ENCODE data around the gene DENND4C.

Gene DENND4C

GRCh38 chr9:19230355-19231125 lies at the start of gene DENND4C:
DENND4C (plus strand) TSS chr9:19230693; CDS start chr9:19276175, 45,482 bp downstream.
- Histone ChIP-seq H3K27me3 (ENCODE audit: control insufficient read depth in 1 of 2, insufficient read depth in 2 of 2, low read length in 2 of 2) (no peaks in the 10 kb centered on the region), H3K4me3 (ENCODE audit: low read depth in 1 of 2, low read length in 2 of 2) (peak within 1 kb of the TSS; percentile 82 to 87), H3K9ac (ENCODE audit: low read depth in 1 of 2, low read length in 2 of 2) (peak within 1 kb of the TSS; percentile 79 to 83), H3K4me1 (ENCODE audit: control insufficient read depth in 1 of 2, insufficient read depth in 2 of 2, low read length in 2 of 2) (peaks cover 11 to 18% of the 10 kb centered on the region in 2 donors), H3K9me3 (ENCODE audit: control insufficient read depth in 1 of 2, low read length in 2 of 2) (no peaks in the 10 kb centered on the region), H3K36me3 (ENCODE audit: control insufficient read depth in 1 of 2, insufficient read depth in 2 of 2, low read length in 2 of 2) (no peaks in the 10 kb centered on the region), H3K27ac (ENCODE audit: low read depth, low read length) (peak within 1 kb of the TSS; percentile 95)

- no peaks in the 10 kb centered on the region for H3K9me3 ChIP-seq (ENCODE audit: control insufficient read depth in 1 of 2, low read length in 2 of 2)
- no peak overlapping the region for H3K27ac ChIP-seq (ENCODE audit: low read depth, low read length)
- H3K4me1 ChIP-seq (ENCODE audit: control insufficient read depth in 1 of 2, insufficient read depth in 2 of 2, low read length in 2 of 2) = peaks cover 22 to 25% of the 10 kb centered on the region in 2 donors
- H3K4me3 ChIP-seq (ENCODE audit: low read depth in 1 of 2, low read length in 2 of 2) = no peak overlapping the region
- no peak overlapping the region for H3K9ac ChIP-seq (ENCODE audit: low read depth in 1 of 2, low read length in 2 of 2)
- H3K36me3 ChIP-seq (ENCODE audit: control insufficient read depth in 1 of 2, insufficient read depth in 2 of 2, low read length in 2 of 2) = no peaks in the 10 kb centered on the region
- no peaks in the 10 kb centered on the region for H3K27me3 ChIP-seq (ENCODE audit: control insufficient read depth in 1 of 2, insufficient read depth in 2 of 2, low read length in 2 of 2)
Observed at GRCh38 chr9:19180991-19181390, 49.5 kb upstream of the DENND4C start.

GRCh38 chr9:19181561-19181960 lies 48.9 kb upstream of the DENND4C start:
- H3K27ac ChIP-seq (ENCODE audit: low read depth, low read length) = no peak overlapping the region
- H3K36me3 ChIP-seq (ENCODE audit: control insufficient read depth in 1 of 2, insufficient read depth in 2 of 2, low read length in 2 of 2) = no peaks in the 10 kb centered on the region
- H3K4me3 ChIP-seq (ENCODE audit: low read depth in 1 of 2, low read length in 2 of 2) = no peak overlapping the region
- peaks cover 22 to 25% of the 10 kb centered on the region in 2 donors for H3K4me1 ChIP-seq (ENCODE audit: control insufficient read depth in 1 of 2, insufficient read depth in 2 of 2, low read length in 2 of 2)
- no peaks in the 10 kb centered on the region for H3K27me3 ChIP-seq (ENCODE audit: control insufficient read depth in 1 of 2, insufficient read depth in 2 of 2, low read length in 2 of 2)
- H3K9ac ChIP-seq (ENCODE audit: low read depth in 1 of 2, low read length in 2 of 2) = no peak overlapping the region
- H3K9me3 ChIP-seq (ENCODE audit: control insufficient read depth in 1 of 2, low read length in 2 of 2) = no peaks in the 10 kb centered on the region

- peaks cover 22 to 25% of the 10 kb centered on the region in 2 donors for H3K4me1 ChIP-seq (ENCODE audit: control insufficient read depth in 1 of 2, insufficient read depth in 2 of 2, low read length in 2 of 2)
- H3K27me3 ChIP-seq (ENCODE audit: control insufficient read depth in 1 of 2, insufficient read depth in 2 of 2, low read length in 2 of 2) = no peaks in the 10 kb centered on the region
- H3K4me3 ChIP-seq (ENCODE audit: low read depth in 1 of 2, low read length in 2 of 2) = no peak overlapping the region
- H3K9me3 ChIP-seq (ENCODE audit: control insufficient read depth in 1 of 2, low read length in 2 of 2) = no peaks in the 10 kb centered on the region
- no peaks in the 10 kb centered on the region for H3K36me3 ChIP-seq (ENCODE audit: control insufficient read depth in 1 of 2, insufficient read depth in 2 of 2, low read length in 2 of 2)
- peak overlapping the region in 1 of 2 donors; percentile 8 for H3K9ac ChIP-seq (ENCODE audit: low read depth in 1 of 2, low read length in 2 of 2)
- H3K27ac ChIP-seq (ENCODE audit: low read depth, low read length) = peak overlapping the region; percentile 60
Observed at GRCh38 chr9:19184144-19184917, 46.2 kb upstream of the DENND4C start.

GRCh38 chr9:19185191-19185590 lies 45.3 kb upstream of the DENND4C start:
- no peaks in the 10 kb centered on the region for H3K27me3 ChIP-seq (ENCODE audit: control insufficient read depth in 1 of 2, insufficient read depth in 2 of 2, low read length in 2 of 2)
- no peaks in the 10 kb centered on the region for H3K36me3 ChIP-seq (ENCODE audit: control insufficient read depth in 1 of 2, insufficient read depth in 2 of 2, low read length in 2 of 2)
- H3K9me3 ChIP-seq (ENCODE audit: control insufficient read depth in 1 of 2, low read length in 2 of 2) = no peaks in the 10 kb centered on the region
- peaks cover 22 to 25% of the 10 kb centered on the region in 2 donors for H3K4me1 ChIP-seq (ENCODE audit: control insufficient read depth in 1 of 2, insufficient read depth in 2 of 2, low read length in 2 of 2)
- no peak overlapping the region for H3K9ac ChIP-seq (ENCODE audit: low read depth in 1 of 2, low read length in 2 of 2)
- H3K4me3 ChIP-seq (ENCODE audit: low read depth in 1 of 2, low read length in 2 of 2) = no peak overlapping the region
- no peak overlapping the region for H3K27ac ChIP-seq (ENCODE audit: low read depth, low read length)

- H3K4me1 ChIP-seq (ENCODE audit: control insufficient read depth in 1 of 2, insufficient read depth in 2 of 2, low read length in 2 of 2) = peaks cover 22 to 25% of the 10 kb centered on the region in 2 donors
- no peak overlapping the region for H3K9ac ChIP-seq (ENCODE audit: low read depth in 1 of 2, low read length in 2 of 2)
- no peak overlapping the region for H3K27ac ChIP-seq (ENCODE audit: low read depth, low read length)
- no peak overlapping the region for H3K4me3 ChIP-seq (ENCODE audit: low read depth in 1 of 2, low read length in 2 of 2)
- no peaks in the 10 kb centered on the region for H3K9me3 ChIP-seq (ENCODE audit: control insufficient read depth in 1 of 2, low read length in 2 of 2)
- no peaks in the 10 kb centered on the region for H3K36me3 ChIP-seq (ENCODE audit: control insufficient read depth in 1 of 2, insufficient read depth in 2 of 2, low read length in 2 of 2)
- no peaks in the 10 kb centered on the region for H3K27me3 ChIP-seq (ENCODE audit: control insufficient read depth in 1 of 2, insufficient read depth in 2 of 2, low read length in 2 of 2)
Observed at GRCh38 chr9:19186232-19186631, 44.3 kb upstream of the DENND4C start.

- no peak overlapping the region for H3K9ac ChIP-seq (ENCODE audit: low read depth in 1 of 2, low read length in 2 of 2)
- peaks cover 18 to 21% of the 10 kb centered on the region in 2 donors for H3K4me1 ChIP-seq (ENCODE audit: control insufficient read depth in 1 of 2, insufficient read depth in 2 of 2, low read length in 2 of 2)
- no peak overlapping the region for H3K4me3 ChIP-seq (ENCODE audit: low read depth in 1 of 2, low read length in 2 of 2)
- H3K9me3 ChIP-seq (ENCODE audit: control insufficient read depth in 1 of 2, low read length in 2 of 2) = no peaks in the 10 kb centered on the region
- no peak overlapping the region for H3K27ac ChIP-seq (ENCODE audit: low read depth, low read length)
- H3K36me3 ChIP-seq (ENCODE audit: control insufficient read depth in 1 of 2, insufficient read depth in 2 of 2, low read length in 2 of 2) = no peaks in the 10 kb centered on the region
- no peaks in the 10 kb centered on the region for H3K27me3 ChIP-seq (ENCODE audit: control insufficient read depth in 1 of 2, insufficient read depth in 2 of 2, low read length in 2 of 2)
Observed at GRCh38 chr9:19188771-19189170, 41.7 kb upstream of the DENND4C start.

- peaks cover 8 to 17% of the 10 kb centered on the region in 2 donors for H3K4me1 ChIP-seq (ENCODE audit: control insufficient read depth in 1 of 2, insufficient read depth in 2 of 2, low read length in 2 of 2)
- no peaks in the 10 kb centered on the region for H3K9me3 ChIP-seq (ENCODE audit: control insufficient read depth in 1 of 2, low read length in 2 of 2)
- no peaks in the 10 kb centered on the region for H3K36me3 ChIP-seq (ENCODE audit: control insufficient read depth in 1 of 2, insufficient read depth in 2 of 2, low read length in 2 of 2)
- H3K4me3 ChIP-seq (ENCODE audit: low read depth in 1 of 2, low read length in 2 of 2) = peak overlapping the region in 1 of 2 donors; percentile 22
- no peak overlapping the region for H3K9ac ChIP-seq (ENCODE audit: low read depth in 1 of 2, low read length in 2 of 2)
- no peaks in the 10 kb centered on the region for H3K27me3 ChIP-seq (ENCODE audit: control insufficient read depth in 1 of 2, insufficient read depth in 2 of 2, low read length in 2 of 2)
- H3K27ac ChIP-seq (ENCODE audit: low read depth, low read length) = no peak overlapping the region
Observed at GRCh38 chr9:19192202-19193028, 38.1 kb upstream of the DENND4C start.

GRCh38 chr9:19193029-19193324 lies 37.5 kb upstream of the DENND4C start:
- no peak overlapping the region for H3K9ac ChIP-seq (ENCODE audit: low read depth in 1 of 2, low read length in 2 of 2)
- no peaks in the 10 kb centered on the region for H3K36me3 ChIP-seq (ENCODE audit: control insufficient read depth in 1 of 2, insufficient read depth in 2 of 2, low read length in 2 of 2)
- no peak overlapping the region for H3K27ac ChIP-seq (ENCODE audit: low read depth, low read length)
- no peaks in the 10 kb centered on the region for H3K9me3 ChIP-seq (ENCODE audit: control insufficient read depth in 1 of 2, low read length in 2 of 2)
- H3K4me3 ChIP-seq (ENCODE audit: low read depth in 1 of 2, low read length in 2 of 2) = no peak overlapping the region
- H3K4me1 ChIP-seq (ENCODE audit: control insufficient read depth in 1 of 2, insufficient read depth in 2 of 2, low read length in 2 of 2) = peaks cover 8 to 17% of the 10 kb centered on the region in 2 donors
- no peaks in the 10 kb centered on the region for H3K27me3 ChIP-seq (ENCODE audit: control insufficient read depth in 1 of 2, insufficient read depth in 2 of 2, low read length in 2 of 2)
